Stimulated activated CD8-positive, alpha-beta memory T cell treated with anti-CD3 and anti-CD28 coated beads, Interleukin-2, amount 100 ng/mL, for 48 hours (primary cell): ENCODE measurements around the gene EPHB6.

Experiments
- DNase-seq, 2 donors: peaks; one replicate each; pipeline ENCODE4 v3.0.0-alpha.2; 2020; ENCODE audit warnings: low read depth in 2 of 2

EPHB6 gene

DNA sequence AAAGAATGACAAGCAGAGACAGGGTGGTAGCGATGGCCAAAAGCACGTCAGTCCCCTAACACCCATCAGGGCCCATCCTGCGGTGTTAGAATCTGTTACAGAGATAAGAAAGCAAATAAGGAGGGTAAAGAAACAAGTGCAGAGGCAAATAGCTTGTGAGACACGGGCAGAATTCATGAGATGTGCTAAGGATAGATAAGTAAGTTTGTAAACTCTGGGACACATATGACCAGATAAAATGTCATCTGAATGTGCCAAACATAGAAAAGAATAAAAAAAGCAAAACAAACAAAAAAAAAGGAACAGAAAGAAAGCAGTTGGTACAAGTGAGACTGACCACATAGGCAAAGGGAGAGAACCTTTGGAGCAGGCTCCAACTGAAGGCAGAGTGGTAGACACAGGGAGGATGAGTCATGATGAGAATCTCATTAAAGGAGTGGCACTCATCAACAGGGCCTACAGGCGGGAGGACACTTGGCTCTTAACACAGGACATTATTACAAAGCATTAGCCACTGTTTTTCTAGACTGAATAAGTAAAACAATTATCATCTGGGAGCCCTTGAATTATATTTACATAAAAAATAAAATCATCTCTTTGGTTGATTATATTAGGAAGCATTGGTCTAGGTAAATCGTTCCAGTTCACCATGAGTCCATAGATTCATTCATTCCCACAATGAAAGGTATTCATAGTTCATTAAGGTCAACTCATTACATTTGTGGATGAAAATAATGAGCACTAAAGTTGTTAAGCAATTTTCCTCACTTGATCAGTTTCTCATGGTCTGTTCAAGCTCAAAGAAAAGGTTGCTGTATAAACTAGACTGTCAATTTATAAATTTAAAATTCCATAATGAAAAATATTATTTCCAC is 21.5 kb upstream of the EPHB6 start:
- DNase-seq: no peak

DNA sequence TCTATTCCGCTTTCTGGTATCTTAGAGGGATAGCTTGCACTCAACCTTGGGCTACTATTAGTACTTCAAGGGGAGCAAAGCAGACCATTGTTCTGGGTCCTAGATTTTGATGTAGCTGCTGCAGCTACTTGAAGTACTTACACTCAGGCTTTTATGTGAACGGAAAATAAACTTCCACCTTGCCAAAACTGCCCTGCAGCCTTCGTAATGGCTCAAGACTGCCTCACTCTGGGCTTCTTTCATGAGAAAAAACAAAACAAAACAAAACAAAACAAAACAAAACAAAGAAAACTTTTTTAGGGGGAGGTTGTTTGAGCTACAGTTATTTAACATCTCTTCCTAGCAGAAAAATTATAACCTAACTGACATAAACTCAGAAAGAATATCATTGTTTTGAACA is 19.4 kb upstream of the EPHB6 start:
- DNase-seq: no peak

- no peak for DNase-seq
These were observed 18.4 kb upstream of the EPHB6 start for GRCh38 chr7:142836426-142836825.

GRCh38 chr7:142838461-142839213 is 16.2 kb upstream of the EPHB6 start:
- DNase-seq: no peak

DNA sequence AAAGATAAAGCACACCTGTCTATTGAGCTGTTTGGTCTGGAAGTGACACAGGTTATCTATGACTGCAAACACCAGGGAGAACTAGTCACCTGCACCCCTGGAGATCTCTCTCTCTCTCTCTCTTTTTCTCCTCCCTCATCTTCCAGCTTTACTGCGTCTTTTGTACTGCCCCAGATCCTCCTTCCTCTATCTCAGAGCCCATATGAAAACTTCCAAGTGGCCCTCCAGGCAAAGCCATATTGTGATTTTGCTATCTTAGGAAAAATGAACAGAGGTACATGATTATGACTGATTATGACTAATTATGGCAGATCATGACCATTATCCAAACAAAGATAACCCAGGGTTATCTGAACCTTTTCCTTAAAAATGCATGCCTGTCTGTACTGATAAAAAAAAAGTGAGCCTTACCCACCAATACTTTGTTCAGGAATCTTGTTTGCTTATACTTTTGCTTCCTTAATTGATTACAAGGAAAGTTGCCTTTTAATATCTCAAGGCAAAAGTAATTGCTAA is 12.6 kb upstream of the EPHB6 start:
- DNase-seq: no peak

- DNase-seq: no peak
These were observed 7.5 kb upstream of the EPHB6 start for GRCh38 chr7:142847353-142847752.

DNA sequence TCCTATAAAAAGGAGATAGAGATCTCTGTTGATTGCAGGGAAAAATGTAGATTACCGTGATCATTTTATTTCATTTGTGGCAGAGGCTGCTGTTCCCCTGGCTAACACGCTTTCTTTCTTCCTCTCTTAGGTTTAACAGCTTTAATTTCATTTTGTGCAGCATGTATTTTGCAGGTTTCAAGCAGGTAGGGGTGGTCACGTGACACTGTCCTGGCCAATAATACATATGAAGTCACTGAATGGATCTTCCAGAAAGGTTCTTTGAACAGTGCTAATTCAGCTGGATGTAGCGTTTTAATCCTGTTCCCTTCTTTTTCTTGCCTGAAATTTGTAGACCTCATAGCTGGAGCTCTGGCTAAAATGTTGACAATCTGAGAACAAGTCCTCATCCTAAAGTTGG is 3.6 kb upstream of the EPHB6 start:
- no peak for DNase-seq

DNA sequence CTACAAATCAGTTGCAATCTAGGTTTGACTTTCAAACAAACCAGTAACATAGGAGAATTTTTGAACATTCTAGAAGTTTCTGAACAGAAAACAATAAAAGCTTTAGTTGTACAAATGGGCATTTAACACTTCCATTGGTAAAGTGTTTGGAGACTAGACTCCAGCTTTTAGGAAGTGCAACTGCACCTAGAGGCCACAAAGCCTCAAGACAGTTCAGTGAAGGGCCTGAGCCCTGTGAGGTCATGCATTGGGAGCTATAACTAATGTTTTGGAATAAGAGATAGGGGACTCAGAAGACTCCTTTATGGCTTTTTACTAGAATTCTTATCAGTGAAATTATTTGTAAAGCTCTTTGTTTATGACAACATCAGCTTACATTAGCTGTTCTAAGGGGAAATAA is 3.0 kb upstream of the EPHB6 start:
- no peak for DNase-seq

DNA sequence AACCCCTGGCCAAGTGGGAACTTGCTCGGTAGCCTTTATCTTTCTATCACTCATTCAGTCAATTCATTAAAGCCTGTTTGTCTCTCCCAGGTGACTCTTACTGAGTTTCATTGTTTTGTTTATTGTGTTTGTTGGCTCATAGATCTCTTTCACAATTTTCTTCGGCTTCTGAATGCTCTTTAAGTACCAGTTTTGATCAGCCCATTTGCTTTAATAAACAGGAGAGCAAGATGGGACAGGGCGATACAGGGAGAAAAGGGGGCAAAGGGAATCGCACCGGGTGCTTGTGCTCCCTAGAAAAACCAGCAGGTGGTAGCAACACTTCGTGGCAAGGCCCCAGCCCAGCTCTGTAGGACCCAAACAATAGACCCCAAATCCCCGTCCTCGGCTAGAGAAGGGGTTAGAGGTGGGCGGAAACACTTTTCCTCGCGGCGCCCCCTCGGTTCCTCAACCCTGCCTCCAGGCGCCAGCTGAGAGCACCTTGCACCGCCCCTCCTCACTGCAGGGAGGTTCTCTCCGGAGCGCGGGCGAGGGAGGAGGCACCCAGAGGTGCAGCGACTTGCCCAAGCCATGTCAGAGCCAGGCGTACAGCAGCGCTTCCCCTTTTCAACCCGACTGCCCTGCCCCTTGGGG is 1.0 kb upstream of the EPHB6 start:
- peak; percentile 49 for DNase-seq

GRCh38 chr7:142855114-142855743 is 353 bp downstream of the EPHB6 start:
- no peak for DNase-seq

GRCh38 chr7:142855756-142856564 is 1.1 kb downstream of the EPHB6 start:
- no peak for DNase-seq

GRCh38 chr7:142856565-142857245 is 1.8 kb downstream of the EPHB6 start:
- DNase-seq: no peak

DNA sequence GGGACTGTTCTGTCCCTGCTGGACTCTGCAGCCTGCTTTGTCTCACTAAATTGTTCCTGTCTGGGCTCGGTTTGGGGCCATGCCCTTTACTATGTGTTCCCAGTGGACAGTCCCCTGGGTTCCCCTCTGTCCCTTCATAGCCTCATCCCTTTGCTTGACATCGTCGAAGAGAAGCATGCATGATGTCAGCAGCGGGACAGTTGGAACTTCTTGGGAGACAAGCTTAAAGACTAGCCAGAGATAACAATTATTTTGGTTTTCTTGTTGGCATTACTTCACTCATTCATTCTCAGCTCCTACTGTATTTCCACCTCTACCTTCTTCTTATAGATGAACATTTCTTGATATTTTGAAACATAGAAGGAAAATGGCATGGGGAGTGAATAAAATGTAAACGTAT is 2.7 kb downstream of the EPHB6 start:
- no peak for DNase-seq

- no peak for DNase-seq
These were observed 4.5 kb downstream of the EPHB6 start for GRCh38 chr7:142859411-142859810.

DNA sequence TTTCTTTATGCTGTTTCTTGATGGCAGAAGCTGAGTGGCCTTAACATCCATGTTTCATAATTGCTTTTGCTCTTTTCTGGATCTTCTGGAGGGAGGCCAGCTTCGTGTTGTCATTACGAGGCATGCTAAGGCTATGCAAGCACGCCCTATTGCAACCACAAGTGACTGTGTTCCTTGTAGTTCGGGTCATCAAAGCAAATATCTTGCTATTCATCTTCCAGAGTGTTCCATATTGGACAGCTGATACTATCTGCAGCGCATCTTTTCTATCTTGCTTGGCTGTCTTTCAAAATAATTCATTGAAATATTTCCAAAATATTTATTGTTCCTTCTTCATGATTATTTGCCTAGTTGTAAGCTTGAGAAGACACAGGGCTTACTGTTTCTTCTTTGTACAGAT is 5.0 kb downstream of the EPHB6 start:
- DNase-seq: no peak

GRCh38 chr7:142860968-142861367 is 6.1 kb downstream of the EPHB6 start:
- no peak for DNase-seq

DNA sequence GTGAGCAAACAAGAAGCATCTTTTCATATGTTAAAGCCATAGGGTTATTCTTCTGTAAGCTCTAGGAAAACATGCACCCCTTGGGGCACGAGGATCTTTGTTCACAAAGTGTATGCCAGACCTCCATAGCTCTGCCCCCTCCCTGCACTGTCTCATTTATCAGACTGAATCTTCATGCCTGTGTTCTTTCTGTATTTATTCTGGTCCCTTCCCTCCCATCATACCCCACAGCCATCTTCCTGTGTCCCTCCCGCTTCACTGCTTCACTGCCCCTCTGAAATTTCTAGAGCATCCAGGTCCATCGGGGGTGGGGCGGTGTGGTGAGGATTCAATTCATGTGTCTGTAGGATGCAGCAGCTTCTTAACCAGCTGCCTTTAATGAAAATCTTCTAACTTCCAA is 7.5 kb downstream of the EPHB6 start:
- no peak for DNase-seq

DNA sequence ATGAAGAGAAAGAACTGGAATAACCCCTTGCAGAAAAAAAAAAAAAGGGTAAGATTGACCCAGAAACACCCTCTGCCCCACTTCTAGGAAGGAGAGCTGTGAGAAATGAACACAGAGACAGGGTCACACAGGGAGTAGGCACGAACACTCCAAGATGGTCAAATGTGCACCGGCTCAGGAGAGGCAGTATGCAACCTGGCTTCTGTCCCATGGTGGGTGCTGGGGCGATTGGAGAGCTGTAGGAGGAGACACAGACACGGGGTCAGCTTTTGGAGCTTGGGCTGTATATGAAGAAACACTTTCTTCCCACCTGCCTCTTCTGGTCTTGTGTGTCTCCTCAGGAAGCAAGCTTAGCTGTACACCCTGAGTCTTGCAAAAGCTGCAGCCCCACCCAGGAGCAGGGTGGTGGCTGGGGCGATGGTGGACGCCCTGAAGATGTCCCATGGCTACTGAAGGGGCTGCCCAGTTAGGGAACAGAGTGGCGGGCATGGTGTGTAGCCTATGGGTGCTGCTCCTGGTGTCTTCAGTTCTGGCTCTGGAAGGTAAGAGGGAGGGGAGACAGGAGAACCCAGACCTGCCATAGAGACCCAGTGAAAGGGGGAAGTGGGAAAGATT is 8.0 kb downstream of the EPHB6 start:
- DNase-seq: no peak

DNA sequence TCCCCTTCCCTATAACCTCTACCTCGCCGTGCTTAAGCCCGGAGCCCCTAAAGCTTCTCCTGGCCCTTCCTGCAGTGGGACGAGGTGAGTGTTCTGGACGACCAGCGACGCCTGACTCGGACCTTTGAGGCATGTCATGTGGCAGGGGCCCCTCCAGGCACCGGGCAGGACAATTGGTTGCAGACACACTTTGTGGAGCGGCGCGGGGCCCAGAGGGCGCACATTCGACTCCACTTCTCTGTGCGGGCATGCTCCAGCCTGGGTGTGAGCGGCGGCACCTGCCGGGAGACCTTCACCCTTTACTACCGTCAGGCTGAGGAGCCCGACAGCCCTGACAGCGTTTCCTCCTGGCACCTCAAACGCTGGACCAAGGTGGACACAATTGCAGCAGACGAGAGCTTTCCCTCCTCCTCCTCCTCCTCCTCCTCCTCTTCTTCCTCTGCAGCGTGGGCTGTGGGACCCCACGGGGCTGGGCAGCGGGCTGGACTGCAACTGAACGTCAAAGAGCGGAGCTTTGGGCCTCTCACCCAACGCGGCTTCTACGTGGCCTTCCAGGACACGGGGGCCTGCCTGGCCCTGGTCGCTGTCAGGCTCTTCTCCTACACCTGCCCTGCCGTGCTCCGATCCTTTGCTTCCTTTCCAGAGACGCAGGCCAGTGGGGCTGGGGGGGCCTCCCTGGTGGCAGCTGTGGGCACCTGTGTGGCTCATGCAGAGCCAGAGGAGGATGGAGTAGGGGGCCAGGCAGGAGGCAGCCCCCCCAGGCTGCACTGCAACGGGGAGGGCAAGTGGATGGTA is 9.2 kb downstream of the EPHB6 start:
- no peak for DNase-seq
